ENCODE data around the gene C4orf50. TPM values are rescaled to one million over a fixed set of nuclear protein-coding genes. Genes with fewer than 3 reads are reported as not detected.

C4orf50 gene
- total RNA-seq, 4 donors from 2014 or later = under 0.01 to 0.16 (median under 0.01) TPM

DNA sequence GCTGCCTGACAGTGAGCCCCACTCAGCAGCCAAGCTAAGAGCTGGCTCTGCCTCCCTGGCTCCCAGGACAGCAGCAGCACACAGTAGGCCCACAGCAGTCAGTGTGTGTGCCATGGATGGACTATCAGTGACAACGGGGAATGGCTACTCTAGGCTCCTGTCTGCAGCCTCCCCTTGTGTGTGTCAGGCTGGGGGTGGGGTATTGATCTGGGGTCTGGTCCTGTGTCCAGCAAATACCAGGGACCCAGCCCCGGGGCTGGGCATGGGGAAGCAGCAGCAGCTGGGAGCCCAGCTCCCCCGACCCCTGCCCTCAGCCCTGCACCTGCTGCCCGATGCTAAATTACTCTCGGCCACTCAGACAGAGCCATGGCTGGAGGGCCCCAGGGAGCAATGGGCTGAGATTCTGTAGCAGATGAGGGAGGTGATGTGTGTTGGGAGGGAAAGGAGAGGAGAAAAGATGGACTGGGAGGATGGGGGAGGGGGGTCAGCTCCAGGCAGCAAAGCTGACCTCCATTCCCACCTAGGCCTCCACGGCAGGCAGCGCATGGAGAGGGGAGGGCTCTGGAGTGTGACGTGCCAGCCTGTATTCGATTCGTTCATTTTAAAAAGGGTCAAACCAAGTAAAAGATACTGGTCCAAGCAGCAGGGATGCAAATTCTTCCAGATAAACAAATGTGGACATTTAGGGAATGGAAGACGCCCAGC is 64.0 kb downstream of the C4orf50 start:
- TF ChIP-seq, protein P1, sequence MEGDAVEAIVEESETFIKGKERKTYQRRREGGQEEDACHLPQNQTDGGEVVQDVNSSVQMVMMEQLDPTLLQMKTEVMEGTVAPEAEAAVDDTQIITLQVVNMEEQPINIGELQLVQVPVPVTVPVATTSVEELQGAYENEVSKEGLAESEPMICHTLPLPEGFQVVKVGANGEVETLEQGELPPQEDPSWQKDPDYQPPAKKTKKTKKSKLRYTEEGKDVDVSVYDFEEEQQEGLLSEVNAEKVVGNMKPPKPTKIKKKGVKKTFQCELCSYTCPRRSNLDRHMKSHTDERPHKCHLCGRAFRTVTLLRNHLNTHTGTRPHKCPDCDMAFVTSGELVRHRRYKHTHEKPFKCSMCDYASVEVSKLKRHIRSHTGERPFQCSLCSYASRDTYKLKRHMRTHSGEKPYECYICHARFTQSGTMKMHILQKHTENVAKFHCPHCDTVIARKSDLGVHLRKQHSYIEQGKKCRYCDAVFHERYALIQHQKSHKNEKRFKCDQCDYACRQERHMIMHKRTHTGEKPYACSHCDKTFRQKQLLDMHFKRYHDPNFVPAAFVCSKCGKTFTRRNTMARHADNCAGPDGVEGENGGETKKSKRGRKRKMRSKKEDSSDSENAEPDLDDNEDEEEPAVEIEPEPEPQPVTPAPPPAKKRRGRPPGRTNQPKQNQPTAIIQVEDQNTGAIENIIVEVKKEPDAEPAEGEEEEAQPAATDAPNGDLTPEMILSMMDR (IDR thresholded peaks at IDR 0.05; ENCODE audit: low read depth) = no peak

DNA sequence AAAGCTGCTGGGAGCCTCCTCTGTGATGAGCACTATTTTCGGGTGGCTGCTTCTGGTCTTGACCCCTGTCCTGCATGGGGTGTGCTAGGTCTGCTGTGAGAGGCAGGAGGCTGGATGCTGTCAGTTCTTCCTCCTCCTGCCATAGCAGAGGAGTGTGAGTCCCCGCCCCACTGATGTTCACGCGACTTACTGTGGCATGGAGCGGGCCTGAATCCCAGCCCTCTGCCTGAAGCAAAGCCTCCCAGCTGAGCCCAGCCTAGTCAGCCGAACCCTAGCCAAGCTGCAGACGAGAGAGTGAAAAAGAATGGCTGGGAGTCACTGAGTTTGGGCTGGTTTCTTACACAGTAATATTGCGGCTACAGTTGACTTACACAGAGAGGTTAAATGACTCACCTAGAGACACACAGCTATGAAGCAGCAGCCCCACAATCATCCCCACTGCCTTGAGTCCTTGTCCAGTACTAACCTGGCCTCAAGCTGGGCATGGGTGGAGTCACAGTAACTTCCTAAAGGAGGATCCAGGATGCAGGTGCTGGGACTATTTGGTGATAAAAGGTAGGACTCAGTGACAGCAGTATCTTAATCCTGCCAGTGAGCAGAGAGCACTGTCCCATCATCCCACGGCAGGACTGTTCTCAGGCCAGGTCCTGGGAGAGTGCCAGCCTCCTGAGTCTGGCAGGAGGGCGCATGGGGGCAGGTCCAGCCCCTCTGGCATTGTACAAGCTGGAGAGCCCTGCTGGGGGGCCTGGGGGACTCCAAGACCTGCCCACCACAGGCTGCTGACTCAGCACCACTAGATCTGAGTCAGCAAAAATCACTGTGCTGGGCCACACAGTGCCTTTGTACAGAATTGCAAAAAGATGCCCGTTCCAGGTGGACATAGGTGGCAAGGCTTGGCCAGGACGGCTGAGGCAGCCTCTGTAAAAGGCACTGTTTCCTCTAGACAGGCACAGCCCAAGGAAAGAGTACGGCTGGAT is 65.0 kb downstream of the C4orf50 start:
- TF ChIP-seq, protein P1 (IDR thresholded peaks at IDR 0.05; ENCODE audit: low read depth) = no peak

DNA sequence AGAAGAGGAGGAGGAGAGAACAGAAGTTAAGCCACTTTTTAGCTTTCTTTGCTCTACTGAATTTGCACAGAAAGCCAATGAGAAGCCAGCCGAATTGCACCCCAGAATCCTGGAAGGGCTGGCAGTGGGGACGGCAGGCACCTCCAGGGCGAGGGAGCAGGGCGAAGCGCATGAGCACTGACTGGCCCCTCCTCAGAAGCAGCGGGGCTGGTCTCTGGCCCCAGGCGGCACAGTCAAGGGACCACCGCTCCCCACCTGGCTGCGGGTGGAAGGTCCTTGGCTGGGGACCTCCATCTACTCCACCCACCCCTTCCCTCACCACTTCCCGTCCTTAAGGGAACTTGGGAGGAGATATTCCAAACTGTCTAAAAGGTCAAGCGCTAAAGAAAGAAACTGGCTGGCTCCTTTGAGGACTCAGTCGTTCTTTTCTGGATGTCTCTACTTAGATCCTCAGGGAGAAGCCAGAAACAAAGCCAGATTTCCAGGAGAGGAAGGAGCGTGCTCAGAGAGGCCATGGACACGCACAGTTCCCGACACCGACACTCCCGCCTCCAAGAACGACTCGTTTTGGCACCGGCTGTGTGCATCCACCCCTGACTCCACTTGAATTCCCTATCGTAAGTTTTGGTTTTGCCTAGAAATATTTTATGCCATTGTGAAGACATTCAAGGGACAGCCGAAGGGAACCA is 65.8 kb downstream of the C4orf50 start:
- TF ChIP-seq, protein P1 (IDR thresholded peaks at IDR 0.05; ENCODE audit: low read depth) = no peak

DNA sequence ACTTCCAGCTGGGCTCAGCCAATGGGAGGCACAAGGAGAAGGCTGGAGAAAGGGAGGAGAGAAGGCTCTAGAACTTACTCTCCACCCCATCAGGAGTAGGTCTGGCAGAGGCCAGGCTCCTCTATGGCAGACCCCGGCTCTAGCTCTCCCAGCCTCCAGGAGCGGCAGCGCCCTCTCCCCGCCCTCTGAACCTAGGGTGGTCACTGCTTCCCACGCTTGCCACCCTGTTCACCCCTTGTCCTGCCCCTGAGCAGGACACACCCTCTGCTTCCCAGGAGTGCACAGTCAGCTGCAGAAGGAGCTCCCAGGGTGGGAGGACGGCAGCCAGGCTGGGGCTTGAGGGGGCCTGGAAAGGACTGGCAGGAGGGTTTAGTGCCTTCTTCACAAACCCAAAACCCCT is 72.3 kb downstream of the C4orf50 start:
- TF ChIP-seq, protein P1 (IDR thresholded peaks at IDR 0.05; ENCODE audit: low read depth) = no peak

DNA sequence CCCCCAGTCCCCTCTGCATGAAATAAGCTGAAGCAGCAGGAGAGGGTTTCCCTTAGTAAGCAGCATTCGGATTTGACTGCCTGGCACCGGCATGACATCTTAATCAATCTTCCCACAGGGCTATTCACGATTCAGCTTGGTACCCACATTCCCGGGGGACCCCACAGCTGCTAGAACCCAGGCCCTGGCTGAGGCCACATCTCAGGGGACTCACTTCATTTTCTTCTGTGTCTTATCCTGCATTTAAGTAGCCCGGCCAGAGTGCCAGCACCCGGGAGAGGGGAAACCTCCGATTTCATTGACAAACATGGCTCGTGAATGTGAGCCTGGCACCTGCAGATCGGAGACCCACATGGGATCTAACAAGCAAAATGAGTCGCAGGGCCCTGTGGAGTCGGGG is 73.1 kb downstream of the C4orf50 start:
- TF ChIP-seq, protein P1 (IDR thresholded peaks at IDR 0.05; ENCODE audit: low read depth) = no peak

DNA sequence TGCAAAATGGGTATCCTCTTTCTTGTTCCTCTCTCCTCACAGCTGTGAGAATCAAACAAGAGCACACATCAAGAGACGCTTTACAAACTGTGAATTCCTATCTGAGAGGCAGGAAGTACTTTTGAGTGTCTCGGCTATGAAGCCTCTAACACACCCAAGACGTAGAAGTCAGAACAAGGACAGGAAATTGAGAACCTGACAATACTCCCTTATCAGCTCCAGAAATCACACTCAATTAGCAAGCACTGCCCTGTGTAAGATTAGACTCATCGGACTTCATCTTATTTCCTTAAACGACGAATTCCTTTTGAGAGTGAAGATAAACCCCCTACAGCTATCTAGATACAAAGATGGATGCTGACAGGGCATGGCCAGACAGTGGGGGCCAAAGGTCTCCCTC is 74.7 kb downstream of the C4orf50 start:
- TF ChIP-seq, protein P1 (IDR thresholded peaks at IDR 0.05; ENCODE audit: low read depth) = no peak

Measured in subcutaneous adipose tissue (tissue), 4 donors.